Endothelial cell of umbilical vein (primary cell): ENCODE results near the gene SDR9C7.
"Not testable (repeated sequence)": the region's sequence is repeated elsewhere in the genome, so short reads cannot be mapped to it uniquely, and the experiment has no call there.

ENCODE experiments used
- EZH2 ChIP-seq: IDR thresholded peaks from 2 replicates; pipeline ENCODE4 v1.6.1; 2012; ENCODE audit warnings: borderline replicate concordance, low read depth, mild to moderate bottlenecking, moderate library complexity, low read length, inconsistent platforms; ENCODE audit not compliant: severe bottlenecking
- FOS ChIP-seq: IDR thresholded peaks from 2 replicates; pipeline ENCODE4 v1.6.1; 2011; ENCODE audit warnings: mild to moderate bottlenecking, low read length, moderate library complexity, borderline replicate concordance; ENCODE audit not compliant: insufficient read depth
- GATA2 ChIP-seq: IDR thresholded peaks from 2 replicates; pipeline ENCODE4 v1.7.0; 2011; ENCODE audit warnings: low read depth, mild to moderate bottlenecking, moderate library complexity, mixed read lengths, low read length; ENCODE audit not compliant: insufficient read length, insufficient read depth
- JUN ChIP-seq: IDR thresholded peaks from 2 replicates; pipeline ENCODE4 v1.6.1; 2011; ENCODE audit warnings: borderline replicate concordance, low read depth; ENCODE audit not compliant: insufficient read length, insufficient read depth
- MAX ChIP-seq: IDR thresholded peaks from 2 replicates; pipeline ENCODE4 v1.6.1; 2011; ENCODE audit not compliant: insufficient read depth, insufficient read length
- POLR2A ChIP-seq: IDR thresholded peaks from 2 replicates; pipeline ENCODE4 v1.6.1; 2012; ENCODE audit warnings: low read depth, mild to moderate bottlenecking, control low read depth, low read length
- POLR2AphosphoS5 ChIP-seq: IDR thresholded peaks from 2 replicates; pipeline ENCODE4 v1.6.1; 2012; ENCODE audit warnings: low read depth, mild to moderate bottlenecking, control low read depth, low read length, moderate library complexity; ENCODE audit not compliant: insufficient read depth
- TF ChIP-seq, protein P1 (sequence below), 2 donors: IDR thresholded peaks; 1 replicate in 1 of 2; 2 replicates in 1 of 2; pipeline ENCODE4 v1.5.1; 2011; ENCODE audit warnings: low read length in 2 of 2, mild to moderate bottlenecking in 2 of 2, moderate library complexity in 2 of 2, control low read depth in 1 of 2, inconsistent platforms in 1 of 2, low read depth in 1 of 2; ENCODE audit not compliant: insufficient read depth in 1 of 2; ENCODE audit errors: extremely low read depth in 1 of 2

- TF ChIP-seq, protein P1, sequence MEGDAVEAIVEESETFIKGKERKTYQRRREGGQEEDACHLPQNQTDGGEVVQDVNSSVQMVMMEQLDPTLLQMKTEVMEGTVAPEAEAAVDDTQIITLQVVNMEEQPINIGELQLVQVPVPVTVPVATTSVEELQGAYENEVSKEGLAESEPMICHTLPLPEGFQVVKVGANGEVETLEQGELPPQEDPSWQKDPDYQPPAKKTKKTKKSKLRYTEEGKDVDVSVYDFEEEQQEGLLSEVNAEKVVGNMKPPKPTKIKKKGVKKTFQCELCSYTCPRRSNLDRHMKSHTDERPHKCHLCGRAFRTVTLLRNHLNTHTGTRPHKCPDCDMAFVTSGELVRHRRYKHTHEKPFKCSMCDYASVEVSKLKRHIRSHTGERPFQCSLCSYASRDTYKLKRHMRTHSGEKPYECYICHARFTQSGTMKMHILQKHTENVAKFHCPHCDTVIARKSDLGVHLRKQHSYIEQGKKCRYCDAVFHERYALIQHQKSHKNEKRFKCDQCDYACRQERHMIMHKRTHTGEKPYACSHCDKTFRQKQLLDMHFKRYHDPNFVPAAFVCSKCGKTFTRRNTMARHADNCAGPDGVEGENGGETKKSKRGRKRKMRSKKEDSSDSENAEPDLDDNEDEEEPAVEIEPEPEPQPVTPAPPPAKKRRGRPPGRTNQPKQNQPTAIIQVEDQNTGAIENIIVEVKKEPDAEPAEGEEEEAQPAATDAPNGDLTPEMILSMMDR (IDR thresholded peaks at IDR 0.05; ENCODE audit: extremely low read depth in 1 of 2, insufficient read depth in 1 of 2, low read depth in 1 of 2, low read length in 2 of 2) = not testable (repeated sequence)
- TF ChIP-seq POLR2A, POLR2AphosphoS5, JUN, FOS, MAX, EZH2, GATA2: not testable (repeated sequence)
These were observed 48.5 kb upstream of the SDR9C7 start for GRCh38 chr12:56982578-56983236.
